HepG2 (cell line): Measurements from ENCODE around the gene CYSRT1. TPM values are rescaled to one million over a fixed set of nuclear protein-coding genes. Genes with fewer than 3 reads are reported as not detected.

Experiments used
- CBX1 ChIP-seq: IDR thresholded peaks from one replicate; pipeline ENCODE4 v1.6.1; 2016; ENCODE audit warnings: antibody characterized with exemption, low read depth
- GRHL1 ChIP-seq: sonication (generic); formaldehyde crosslinking; conservative IDR thresholded peaks from 2 replicates; pipeline ENCODE4 v1.8.0; 2022; ENCODE audit warnings: missing genetic modification reagents
- HDAC2 ChIP-seq: sonication (generic); formaldehyde crosslinking; IDR thresholded peaks from 2 replicates; pipeline ENCODE4 v1.4.0; 2020; ENCODE audit warnings: missing genetic modification reagents
- IRF1 ChIP-seq: sonication (generic); formaldehyde crosslinking; IDR thresholded peaks from 2 replicates; pipeline ENCODE4 v1.4.0; 2020; ENCODE audit warnings: low read depth, mild to moderate bottlenecking, missing genetic modification reagents
- KAT7 ChIP-seq: IDR thresholded peaks from 2 replicates; pipeline ENCODE4 v1.6.1; 2018; ENCODE audit warnings: borderline replicate concordance, missing compliant biosample characterization
- KAT8 ChIP-seq: IDR thresholded peaks from 2 replicates; pipeline ENCODE4 v1.6.1; 2016; ENCODE audit warnings: missing genetic modification reagents, missing compliant biosample characterization
- PATZ1 ChIP-seq: sonication (generic); formaldehyde crosslinking; IDR thresholded peaks from 2 replicates; pipeline ENCODE4 v1.4.0; 2020; ENCODE audit warnings: missing genetic modification reagents
- RFX1 ChIP-seq: fragments of 450-650 bp; IDR thresholded peaks from 2 replicates; pipeline ENCODE4 v1.6.1; 2017
- RFX5 ChIP-seq: IDR thresholded peaks from 2 replicates; pipeline ENCODE4 v1.6.1; 2011; ENCODE audit warnings: low read depth, low read length, improper control_type of control experiment
- ZBTB25 ChIP-seq: IDR thresholded peaks from 2 replicates; pipeline ENCODE4 v1.6.1; 2018; ENCODE audit warnings: missing genetic modification reagents
- ZBTB4 ChIP-seq: sonication (generic); formaldehyde crosslinking; IDR thresholded peaks from 2 replicates; pipeline ENCODE4 v1.4.0; 2020; ENCODE audit warnings: missing genetic modification reagents, mild to moderate bottlenecking, borderline replicate concordance
- ZGPAT ChIP-seq: IDR thresholded peaks from 2 replicates; pipeline ENCODE4 v1.6.1; 2016; ENCODE audit warnings: mild to moderate bottlenecking
- ZNF263 ChIP-seq: sonication (generic); formaldehyde crosslinking; IDR thresholded peaks from 2 replicates; pipeline ENCODE4 v1.4.0; 2020; ENCODE audit warnings: missing genetic modification reagents
- ZNF292 ChIP-seq: sonication (generic); formaldehyde crosslinking; IDR thresholded peaks from 2 replicates; pipeline ENCODE4 v1.8.1; 2022; ENCODE audit warnings: mild to moderate bottlenecking, low read depth, missing genetic modification reagents, borderline replicate concordance
- ZNF670 ChIP-seq: sonication (generic); formaldehyde crosslinking; IDR thresholded peaks from 2 replicates; pipeline ENCODE4 v1.8.0; 2022; ENCODE audit warnings: mild to moderate bottlenecking, missing genetic modification reagents, borderline replicate concordance
- ZNF792 ChIP-seq: IDR thresholded peaks from 2 replicates; pipeline ENCODE4 v1.6.1; 2016
- polyA plus RNA-seq, 8 experiments: library from polyadenylated mRNA; depleted of rRNA in 3 of 8; stranded (reverse) in 7 of 8; unstranded in 1 of 8; fragments of >200 nt; fragmentation: Illumina TruSeq in 4 of 8; extraction: Trizol in 4 of 8; gene quantifications; 2 replicates each; pipeline versions ENCODE4 v1.2.1 to v1.2.3, GENCODE V29; 2011 to 2016; ENCODE audit warnings: low read depth in 4 of 8, missing spikeins in 1 of 8, mixed read lengths in 1 of 8; ENCODE audit not compliant: insufficient read depth in 1 of 8
- total RNA-seq, 5 experiments: library from RNA; depleted of rRNA; stranded (reverse); fragments of >200 nt; fragmentation: Illumina TruSeq; extraction: Trizol; gene quantifications; 2 replicates each; pipeline ENCODE4 v1.2.3, GENCODE V29; 2016; ENCODE audit warnings: low read depth in 1 of 5

The CYSRT1 gene
- total and polyA plus RNA-seq, 2 of the 13 experiments (the other 11 are each of a cell fraction or from before 2014, with no cell fraction given) = 1.5 to 2.1 TPM

- TF ChIP-seq IRF1 (CRISPR knock-in tag) (no peak), HDAC2 (peak; percentile 95), ZNF263 (CRISPR knock-in tag) (0 out of 2 replicates have a peak, but pooled peaks have one; percentile 27), ZNF670 (CRISPR knock-in tag) (peak; percentile 66; the same call in 1 of the 2 replicates), KAT7 (CRISPR knock-in tag) (peak; percentile 39; the same call in 1 of the 2 replicates), RFX1 (no peak), KAT8 (CRISPR knock-in tag) (peak; percentile 95), ZGPAT (CRISPR knock-in tag) (peak; percentile 98), ZNF792 (CRISPR knock-in tag) (peak; percentile 93), RFX5 (0 out of 2 replicates have a peak, but pooled peaks have one; percentile 36), PATZ1 (peak; percentile 94), ZBTB25 (peak; percentile 97), CBX1 (peak; percentile 55), ZBTB4 (CRISPR knock-in tag) (peak; percentile 88; the same call in 1 of the 2 replicates), ZNF292 (peak; percentile 86), GRHL1 (CRISPR knock-in tag) (no peak)
Measured at GRCh38 chr9:137200311-137201204, 24.4 kb upstream of the CYSRT1 start, which contains the start of gene TPRN (continued).
